Kidney (tissue), 14 donors: Measurements from ENCODE around the gene TP53BP2. TPM values are rescaled to one million over a fixed set of nuclear protein-coding genes. Genes with fewer than 3 reads are reported as not detected.

ENCODE experiments used
- DNase-seq, 5 donors: peaks; one replicate each; pipeline ENCODE4 v3.0.0-alpha.2; 2013 to 2020
- FAIRE-seq: peaks from 2 replicates; lab custom pipeline; 2012; peaks lifted over from hg19 to GRCh38; lab: Jason Lieb, UNC
- H3K27ac ChIP-seq, 2 donors: one replicate each; pipeline ENCODE4 v1.7.0; 2013; ENCODE audit warnings: low read depth in 2 of 2, low read length in 2 of 2, inconsistent platforms in 1 of 2
- H3K27me3 ChIP-seq: one replicate; pipeline ENCODE4 v1.7.1; 2013; ENCODE audit warnings: low read length, inconsistent platforms; ENCODE audit not compliant: control insufficient read depth, insufficient read depth
- H3K36me3 ChIP-seq, 3 donors: one replicate each; pipeline versions ENCODE4 v1.7.0 to v1.7.1; 2013; ENCODE audit warnings: low read length in 3 of 3, control low read depth in 1 of 3, inconsistent platforms in 1 of 3; ENCODE audit not compliant: insufficient read depth in 3 of 3, control insufficient read depth in 2 of 3
- H3K4me1 ChIP-seq, 3 donors: one replicate each; pipeline versions ENCODE4 v1.7.0 to v1.7.1; 2013; ENCODE audit warnings: low read length in 3 of 3, inconsistent platforms in 1 of 3, low read depth in 1 of 3; ENCODE audit not compliant: control insufficient read depth in 2 of 3, insufficient read depth in 2 of 3
- H3K4me3 ChIP-seq, 3 donors: one replicate each; pipeline versions ENCODE4 v1.7.0 to v1.8.1; 2013; ENCODE audit warnings: low read length in 3 of 3, control low read depth in 1 of 3, inconsistent platforms in 1 of 3
- H3K9ac ChIP-seq, 3 donors: one replicate each; pipeline versions ENCODE4 v1.7.0 to v1.7.1; 2013; ENCODE audit warnings: low read length in 3 of 3, control low read depth in 1 of 3, inconsistent platforms in 1 of 3
- H3K9me3 ChIP-seq, 3 donors: one replicate each; pipeline versions ENCODE4 v1.7.0 to v1.7.1; 2013; ENCODE audit warnings: low read length in 3 of 3, control low read depth in 1 of 3, inconsistent platforms in 1 of 3; ENCODE audit not compliant: control insufficient read depth in 2 of 3, insufficient read depth in 1 of 3
- CTCF ChIP-seq: IDR thresholded peaks from 3 replicates; pipeline ENCODE4 v1.5.1; 2012; ENCODE audit warnings: mild to moderate bottlenecking, moderate library complexity, borderline replicate concordance; ENCODE audit not compliant: insufficient read depth; ENCODE audit errors: extremely low read depth
- intact Hi-C: fragments of 100-400 bp; cut with DNase I; formaldehyde crosslinking; loops from one replicate; pipeline ENCODE4 v1.11.1; 2022
- polyA plus RNA-seq: library from polyadenylated mRNA; stranded (reverse); fragments of 350-450 nt; fragmentation: Illumina TruSeq; extraction: RNeasy Lipid Tissue Mini Kit (QIAGEN cat#74804); gene quantifications from one replicate; pipeline ENCODE4 v1.2.3, GENCODE V29; 2014; ENCODE audit warnings: low read depth, low replicate concordance; ENCODE audit not compliant: insufficient read depth
- total RNA-seq: library from RNA; stranded (reverse); fragmentation: NEBNext Ultra II Directional; extraction: Animal tissue kit (Norgen Biotek cat#: 25700); gene quantifications from one replicate; pipeline ENCODE4 v1.2.1, GENCODE V29; 2021
- donor health status: control.
- donor health status: control.
- donor health status: control.
- donor health status: control.
- donor health status: control.
- donor health status: DM: yes; HTN: yes; CAD: no.
- donor health status: Normal renal cell carcinoma (clear cell type).

The TP53BP2 gene
- total and polyA plus RNA-seq, 2 donors from 2014 or later = 10.3 to 45.9 TPM

DNA sequence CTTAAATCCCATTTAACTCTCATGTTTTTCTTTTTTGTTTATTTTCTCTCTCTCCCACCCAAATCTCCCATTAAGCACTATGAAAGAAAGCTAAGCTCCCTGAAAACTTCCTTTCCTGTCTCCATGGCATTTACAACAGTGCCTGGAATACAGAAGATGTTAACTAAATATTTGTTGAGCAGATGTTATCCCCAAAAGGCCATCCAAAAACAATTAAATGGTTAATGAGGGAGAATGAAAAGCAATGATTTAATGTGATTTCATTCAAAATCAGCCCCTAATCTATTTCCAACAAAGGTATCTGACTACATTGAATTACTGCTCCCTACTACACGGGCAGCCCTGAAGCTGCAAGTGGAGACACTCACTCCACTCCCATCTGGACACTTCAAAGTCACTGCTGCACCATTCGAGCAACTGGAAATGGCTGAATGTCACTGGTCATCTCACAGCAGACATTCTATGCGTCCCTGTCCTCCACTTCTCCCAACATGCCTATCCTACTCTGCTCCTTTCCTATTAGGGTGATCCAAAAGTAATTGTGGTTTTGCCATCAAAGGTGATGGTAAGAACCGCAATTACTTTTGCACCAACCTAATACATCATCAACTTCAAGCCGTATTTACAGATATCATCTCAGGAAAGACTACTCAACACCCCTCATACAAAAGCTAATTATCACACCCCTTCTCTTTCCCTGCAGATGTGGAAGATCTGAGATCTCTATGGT is 7.5 kb downstream of the TP53BP2 start:
- Histone ChIP-seq H3K27ac (no peak overlapping the region), H3K9me3 (no peaks in the 10 kb centered on the region), H3K36me3 (no peaks in the 10 kb centered on the region), H3K4me1 (peaks cover 0 to 8% (median 2%) of the 10 kb centered on the region in 3 donors), H3K9ac (no peak overlapping the region), H3K27me3 (no peaks in the 10 kb centered on the region), H3K4me3 (no peak overlapping the region)
- intact Hi-C loops = no loop called here
- FAIRE-seq = no peak
- no peak for DNase-seq
- no peak for TF ChIP-seq CTCF

DNA sequence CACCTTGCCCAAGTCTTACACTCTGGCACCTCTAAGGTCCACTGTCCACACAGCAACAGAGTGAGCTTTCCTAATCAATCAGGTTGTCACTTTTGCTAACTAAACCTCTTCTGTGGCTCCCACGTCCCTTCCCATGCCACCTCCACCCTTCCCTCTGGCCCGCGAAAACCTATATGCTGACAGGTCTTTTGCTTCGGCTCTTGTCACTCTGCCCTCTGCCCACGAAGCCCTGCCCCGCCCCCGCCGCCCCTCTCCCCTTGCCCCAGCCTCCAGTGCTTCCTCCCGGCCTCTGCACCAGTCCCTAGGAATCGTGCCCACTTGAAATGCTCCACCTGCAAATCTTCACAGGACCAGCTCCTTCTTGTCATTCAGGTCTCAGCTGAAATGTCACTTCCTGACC is 8.1 kb downstream of the TP53BP2 start:
- intact Hi-C loops = no loop called here
- H3K4me3 ChIP-seq = no peak overlapping the region
- no peaks in the 10 kb centered on the region for H3K27me3 ChIP-seq
- H3K9ac ChIP-seq = no peak overlapping the region
- H3K4me1 ChIP-seq = peaks cover 0 to 8% (median 2%) of the 10 kb centered on the region in 3 donors
- no peaks in the 10 kb centered on the region for H3K36me3 ChIP-seq
- TF ChIP-seq CTCF = no peak
- DNase-seq (peak in 1 of 5 donors; percentile 26), FAIRE-seq (no peak)
- no peak overlapping the region for H3K27ac ChIP-seq
- no peaks in the 10 kb centered on the region for H3K9me3 ChIP-seq

GRCh38 chr1:223837206-223837605 is 8.5 kb downstream of the TP53BP2 start:
- intact Hi-C loops = no loop called here

More at GRCh38 chr1:223837206-223837605, 8.5 kb downstream of the TP53BP2 start:
- no peak overlapping the region for H3K9ac ChIP-seq
- peak in 2 of 5 donors; percentile 46 to 64 for DNase-seq
- H3K36me3 ChIP-seq = no peaks in the 10 kb centered on the region
- H3K27me3 ChIP-seq = no peaks in the 10 kb centered on the region
- H3K4me1 ChIP-seq = peaks cover 0 to 8% (median 5%) of the 10 kb centered on the region in 3 donors
- no peak for FAIRE-seq
- H3K27ac ChIP-seq = no peak overlapping the region
- no peak overlapping the region for H3K4me3 ChIP-seq
- TF ChIP-seq CTCF = no peak
- no peaks in the 10 kb centered on the region for H3K9me3 ChIP-seq
